Stimulated activated CD4-positive, alpha-beta T cell treated with anti-CD3 and anti-CD28 coated beads, TNF-alpha, amount 100 ng/mL, for 48 hours (primary cell): ENCODE results near the gene LEKR1.
"Not testable (repeated sequence)": the region's sequence is repeated elsewhere in the genome, so short reads cannot be mapped to it uniquely, and the experiment has no call there.

Experiments used
- DNase-seq, 3 donors: peaks; one replicate each; pipeline ENCODE4 v3.0.0-alpha.2; 2020; ENCODE audit warnings: low read depth in 3 of 3

Gene LEKR1

GRCh38 chr3:156902916-156903315 is 76.8 kb downstream of the LEKR1 start:
- no peak for DNase-seq

- no peak for DNase-seq
Observed at GRCh38 chr3:156906275-156906674, 80.1 kb downstream of the LEKR1 start.

GRCh38 chr3:156908398-156908797 is 82.2 kb downstream of the LEKR1 start:
- DNase-seq, result no peak

GRCh38 chr3:156910022-156910421 is 83.9 kb downstream of the LEKR1 start:
- DNase-seq, result no peak

- not testable (repeated sequence) for DNase-seq
Observed at GRCh38 chr3:156910831-156911230, 84.7 kb downstream of the LEKR1 start.

GRCh38 chr3:156914300-156914699 is 88.1 kb downstream of the LEKR1 start:
- not testable (repeated sequence) for DNase-seq

GRCh38 chr3:156915372-156915771 is 89.2 kb downstream of the LEKR1 start:
- no peak for DNase-seq

GRCh38 chr3:156918746-156919145 is 92.6 kb downstream of the LEKR1 start:
- DNase-seq, result no peak

GRCh38 chr3:156919818-156920217 is 93.7 kb downstream of the LEKR1 start:
- no peak for DNase-seq

GRCh38 chr3:156920399-156920798 is 94.2 kb downstream of the LEKR1 start:
- no peak for DNase-seq

GRCh38 chr3:156923349-156923748 is 97.2 kb downstream of the LEKR1 start:
- DNase-seq, result no peak

GRCh38 chr3:156938724-156939123 is 112.6 kb downstream of the LEKR1 start:
- no peak for DNase-seq

GRCh38 chr3:156939315-156939714 is 113.2 kb downstream of the LEKR1 start:
- DNase-seq, result no peak

- no peak for DNase-seq
Observed at GRCh38 chr3:156941311-156941710, 115.2 kb downstream of the LEKR1 start.

- DNase-seq, result no peak
Observed at GRCh38 chr3:156948402-156949210, 122.5 kb downstream of the LEKR1 start.

- DNase-seq, result no peak
Observed at GRCh38 chr3:156952011-156952410, 125.9 kb downstream of the LEKR1 start.

- no peak for DNase-seq
Observed at GRCh38 chr3:156957715-156958114, 131.6 kb downstream of the LEKR1 start.

- no peak for DNase-seq
Observed at GRCh38 chr3:156963096-156963495, 136.9 kb downstream of the LEKR1 start.

GRCh38 chr3:156964577-156964976 is 138.4 kb downstream of the LEKR1 start:
- DNase-seq, result no peak

- DNase-seq, result not testable (repeated sequence)
Observed at GRCh38 chr3:156966349-156966748, 140.2 kb downstream of the LEKR1 start.

- DNase-seq, result no peak
Observed at GRCh38 chr3:156973954-156974353, 147.8 kb downstream of the LEKR1 start.

GRCh38 chr3:156974931-156975330 is 148.8 kb downstream of the LEKR1 start:
- DNase-seq, result no peak

- DNase-seq, result no peak
Observed at GRCh38 chr3:156975721-156976120, 149.6 kb downstream of the LEKR1 start.

- no peak for DNase-seq
Observed at GRCh38 chr3:156976933-156977332, 150.8 kb downstream of the LEKR1 start.
